ENCODE measurements around the gene MSRB2.
A peak's percentile ranks its signal among the peaks of the same experiment; 100 is the strongest.

MSRB2 gene

DNA sequence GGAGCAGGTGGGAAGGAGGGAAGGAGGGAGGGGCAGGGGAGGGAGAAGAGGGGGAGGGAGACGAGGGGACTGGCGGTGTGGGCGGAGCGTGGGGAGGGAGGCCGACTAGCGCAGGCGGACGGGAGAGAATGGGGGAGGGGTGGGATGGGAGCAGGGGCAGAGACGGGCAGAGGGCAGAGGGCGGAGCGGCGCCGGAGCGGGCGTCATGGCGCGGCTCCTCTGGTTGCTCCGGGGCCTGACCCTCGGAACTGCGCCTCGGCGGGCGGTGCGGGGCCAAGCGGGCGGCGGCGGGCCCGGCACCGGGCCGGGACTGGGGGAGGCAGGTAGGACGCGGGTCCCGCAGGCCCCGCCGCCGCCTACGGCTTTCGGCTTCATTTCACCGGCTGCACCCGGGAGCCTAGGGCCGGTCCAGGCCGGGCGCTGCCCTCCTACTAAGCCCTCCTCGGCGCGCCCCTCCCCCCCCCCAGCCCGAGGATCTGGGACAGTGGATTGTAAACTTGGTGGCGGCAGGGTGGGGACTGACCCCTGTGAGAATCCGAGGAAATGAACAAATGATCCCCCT lies at the start of gene MSRB2:
TSS of gene MSRB2 (plus strand) at position 176 of the 562 bp plus-strand sequence. CDS start at position 206, 30 bp downstream.
- Mint-ChIP-seq H3K27me3 (no peaks in the 10 kb centered on the region), H3K9me3 (peaks cover 5% of the 10 kb centered on the region), H3K4me1 (ENCODE audit: low read depth) (peaks cover 41% of the 10 kb centered on the region), H3K36me3 (ENCODE audit: low read depth) (peaks cover 2% of the 10 kb centered on the region), H3K27ac (peak within 1 kb of the TSS; percentile 94), H3K4me3 (peak within 1 kb of the TSS; percentile 90)
- peak; percentile 75 for DNase-seq

DNA sequence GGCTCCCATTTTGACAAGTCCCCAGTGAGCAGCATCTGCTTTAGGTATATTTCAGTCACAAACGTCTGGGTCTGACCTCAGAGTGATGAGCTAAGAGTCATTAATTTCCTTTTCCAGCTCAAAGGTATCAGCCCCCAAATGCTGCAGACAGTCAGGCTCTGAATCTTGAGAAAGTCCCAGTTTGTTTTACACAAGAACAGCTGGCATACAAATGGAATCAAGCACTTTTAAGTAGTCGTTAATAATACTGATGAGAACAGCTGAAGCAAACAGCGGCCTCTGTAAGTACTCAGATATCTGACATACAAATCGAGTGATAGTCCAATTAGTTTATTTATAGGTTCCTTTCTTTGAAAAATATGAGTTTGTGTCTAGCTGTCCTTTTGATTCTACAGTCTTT lies 49.4 kb upstream of the MSRB2 start:
- Mint-ChIP-seq H3K27me3 (peaks cover 33% of the 10 kb centered on the region), H3K9me3 (no peaks in the 10 kb centered on the region), H3K27ac (no peak overlapping the region), H3K36me3 (ENCODE audit: low read depth) (no peaks in the 10 kb centered on the region), H3K4me1 (ENCODE audit: low read depth) (no peaks in the 10 kb centered on the region), H3K4me3 (no peak overlapping the region)
- no peak for DNase-seq

DNA sequence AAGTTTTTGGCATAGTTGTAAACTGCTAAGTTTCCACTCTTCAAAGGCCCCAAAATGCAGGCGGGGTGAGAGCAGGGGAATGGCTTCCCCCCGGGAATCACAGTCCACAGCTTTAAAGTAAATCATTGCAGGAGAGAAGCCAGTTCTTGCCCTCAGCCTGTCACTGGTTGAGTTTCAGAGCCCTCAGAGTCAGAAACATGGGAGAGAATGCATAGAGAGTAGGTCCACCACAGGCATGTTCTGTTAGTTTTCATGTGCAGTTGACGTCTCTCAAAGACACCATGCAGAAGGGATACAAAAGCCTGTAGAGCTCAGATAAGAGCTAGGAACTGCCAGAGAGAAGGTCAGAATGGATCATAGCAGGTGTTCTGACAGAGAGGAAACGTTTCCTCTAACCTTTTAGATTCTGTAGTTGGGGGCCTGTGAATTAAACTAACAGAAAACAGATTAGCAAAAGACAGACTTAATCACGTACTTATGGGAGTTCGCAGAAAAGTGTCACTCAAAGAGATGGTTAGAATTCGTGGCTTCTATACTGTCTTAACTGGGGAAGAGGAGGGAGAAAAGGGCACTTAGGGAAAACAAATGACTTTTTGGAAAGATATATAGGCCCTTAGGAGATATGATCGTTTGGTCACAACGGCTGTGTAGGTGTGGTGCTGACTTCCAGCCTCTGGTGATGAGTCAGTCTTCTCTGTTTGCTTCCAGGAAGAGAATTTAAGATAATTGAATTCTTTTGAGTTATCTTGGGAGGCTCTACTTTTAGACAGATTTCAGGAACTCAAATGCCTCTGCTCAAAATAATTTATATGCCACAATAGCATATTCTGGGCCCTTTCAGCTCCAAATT lies 48.0 kb upstream of the MSRB2 start:
- H3K9me3 Mint-ChIP-seq: no peaks in the 10 kb centered on the region
- peaks cover 36% of the 10 kb centered on the region for H3K27me3 Mint-ChIP-seq
- no peaks in the 10 kb centered on the region for H3K36me3 Mint-ChIP-seq (ENCODE audit: low read depth)
- no peak overlapping the region for H3K27ac Mint-ChIP-seq
- no peak for DNase-seq
- H3K4me3 Mint-ChIP-seq: no peak overlapping the region
- H3K4me1 Mint-ChIP-seq (ENCODE audit: low read depth): no peaks in the 10 kb centered on the region

DNA sequence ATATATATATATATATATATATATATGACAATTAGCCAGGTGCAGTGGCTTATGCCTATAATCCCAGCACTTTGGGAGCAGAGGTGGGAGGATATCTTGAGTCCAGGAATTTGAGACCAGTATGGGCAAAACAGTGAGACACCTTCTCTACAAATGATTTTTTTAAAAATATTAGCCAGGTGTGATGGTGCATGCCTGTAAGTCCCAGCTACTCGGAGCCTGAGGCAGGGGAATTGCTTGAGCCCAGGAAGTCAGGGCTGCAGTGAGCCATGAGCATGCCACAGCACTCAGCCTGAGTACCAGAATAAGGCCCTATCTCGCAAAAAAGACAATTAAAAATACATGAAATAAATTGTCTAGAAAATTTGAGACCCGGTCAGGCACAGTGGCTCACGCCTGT lies 47.2 kb upstream of the MSRB2 start:
- Mint-ChIP-seq H3K27me3 (peaks cover 37% of the 10 kb centered on the region), H3K9me3 (no peaks in the 10 kb centered on the region), H3K27ac (no peak overlapping the region), H3K4me3 (no peak overlapping the region), H3K36me3 (ENCODE audit: low read depth) (no peaks in the 10 kb centered on the region), H3K4me1 (ENCODE audit: low read depth) (no peaks in the 10 kb centered on the region)
- DNase-seq: no peak

DNA sequence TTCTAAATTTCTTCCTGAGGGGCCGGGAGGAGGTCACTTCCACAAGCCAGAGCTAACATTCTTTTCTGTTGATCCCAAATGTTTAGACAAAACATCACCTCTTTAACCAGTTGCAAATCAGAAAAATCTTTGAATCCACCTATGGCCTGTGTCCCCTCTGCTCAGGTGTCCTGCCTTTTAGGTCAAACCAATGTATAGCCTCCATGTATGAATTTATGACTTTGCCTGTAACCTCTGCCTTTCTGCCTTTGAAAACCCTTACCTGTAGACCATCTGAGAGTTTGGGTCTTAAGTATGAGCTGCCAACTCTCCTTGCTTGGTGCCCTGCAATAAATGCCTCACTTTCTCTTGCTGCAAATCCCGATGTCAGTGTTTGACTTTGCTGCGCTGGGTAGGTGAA lies 44.1 kb upstream of the MSRB2 start:
- Mint-ChIP-seq H3K4me3 (no peak overlapping the region), H3K9me3 (no peaks in the 10 kb centered on the region), H3K27me3 (peaks cover 45% of the 10 kb centered on the region), H3K4me1 (ENCODE audit: low read depth) (no peaks in the 10 kb centered on the region), H3K27ac (no peak overlapping the region), H3K36me3 (ENCODE audit: low read depth) (no peaks in the 10 kb centered on the region)
- no peak for DNase-seq

DNA sequence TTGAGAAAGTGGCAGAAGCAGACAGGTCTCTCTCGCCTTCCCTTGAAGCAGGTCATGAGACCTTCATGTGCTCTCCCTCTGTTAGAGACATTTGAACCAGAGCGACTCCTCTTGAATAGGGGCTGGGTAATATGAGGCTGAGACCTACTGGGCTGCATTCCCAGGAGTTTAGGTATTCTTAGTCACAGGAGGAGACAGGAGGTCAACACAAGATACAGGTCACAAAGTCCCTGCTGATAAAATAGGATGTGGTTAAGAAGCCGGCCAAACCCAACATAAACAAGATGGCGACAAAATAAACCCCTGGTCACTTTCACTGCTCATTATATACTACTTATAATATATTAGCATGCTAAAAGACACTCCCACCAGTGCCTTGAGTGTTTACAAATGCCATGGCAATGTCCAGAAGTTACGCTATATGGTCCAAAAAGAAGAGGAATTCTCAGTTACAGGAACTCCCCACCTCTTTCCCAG lies 43.5 kb upstream of the MSRB2 start:
- no peaks in the 10 kb centered on the region for H3K4me1 Mint-ChIP-seq (ENCODE audit: low read depth)
- no peak overlapping the region for H3K4me3 Mint-ChIP-seq
- H3K27me3 Mint-ChIP-seq: peaks cover 51% of the 10 kb centered on the region
- DNase-seq: no peak
- no peaks in the 10 kb centered on the region for H3K36me3 Mint-ChIP-seq (ENCODE audit: low read depth)
- H3K9me3 Mint-ChIP-seq: no peaks in the 10 kb centered on the region
- no peak overlapping the region for H3K27ac Mint-ChIP-seq

DNA sequence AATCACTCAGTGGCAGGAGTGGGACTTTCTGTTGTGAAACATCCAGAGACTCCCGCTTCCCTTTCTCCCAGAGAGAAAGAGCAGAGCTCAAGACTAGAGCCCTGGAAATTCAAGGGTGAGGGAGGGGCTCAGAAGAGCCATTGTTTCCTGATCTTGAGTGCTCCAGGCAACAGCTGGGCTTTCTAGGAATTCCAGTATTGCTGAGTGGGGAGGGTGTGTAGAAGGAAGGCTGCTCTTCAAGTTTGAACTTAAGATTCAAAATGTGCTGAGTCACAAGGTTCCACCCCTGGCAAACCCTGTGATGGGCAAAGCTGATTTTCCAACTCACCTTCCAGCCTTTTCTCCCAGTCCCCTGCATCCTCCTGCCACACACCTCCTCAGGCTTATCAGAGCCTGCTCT lies 42.3 kb upstream of the MSRB2 start:
- Mint-ChIP-seq H3K9me3 (no peaks in the 10 kb centered on the region), H3K36me3 (ENCODE audit: low read depth) (no peaks in the 10 kb centered on the region), H3K4me3 (no peak overlapping the region), H3K4me1 (ENCODE audit: low read depth) (no peaks in the 10 kb centered on the region), H3K27ac (no peak overlapping the region), H3K27me3 (peaks cover 47% of the 10 kb centered on the region)
- no peak for DNase-seq

DNA sequence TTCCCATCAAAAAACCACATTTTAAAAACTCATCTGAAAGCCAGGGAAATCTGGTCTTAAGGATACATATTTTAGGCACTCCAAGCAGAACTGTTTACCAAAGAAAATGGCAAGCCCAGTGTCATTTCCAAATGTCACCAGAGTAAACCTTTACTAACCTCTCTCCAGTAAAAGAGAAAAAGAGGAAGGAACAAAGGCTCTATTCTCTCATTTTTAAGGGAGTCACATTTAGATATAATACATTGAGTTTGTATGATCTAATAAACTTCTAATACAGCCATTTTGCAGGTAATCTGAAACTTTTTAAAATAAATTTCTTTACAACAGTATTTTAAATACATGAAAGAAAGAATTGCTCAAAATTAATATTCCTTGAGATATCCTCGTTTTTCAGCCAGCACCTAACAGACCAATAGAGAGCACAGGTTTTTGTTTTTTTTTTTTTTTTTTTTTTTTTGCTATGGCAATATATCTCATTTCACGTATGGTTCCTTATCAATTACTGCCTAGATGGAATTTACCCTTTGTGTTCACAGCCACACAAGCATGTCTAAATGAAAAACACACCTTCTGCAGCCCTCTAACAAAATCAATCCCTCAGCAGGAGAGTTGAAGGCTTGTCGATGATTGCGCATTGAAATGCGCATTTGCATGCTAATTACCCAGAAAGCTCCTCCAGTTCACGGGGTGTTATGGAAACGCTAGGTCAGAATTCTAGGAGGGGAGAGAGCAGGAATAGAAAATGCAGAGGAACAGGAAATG lies 39.8 kb upstream of the MSRB2 start:
- no peaks in the 10 kb centered on the region for H3K36me3 Mint-ChIP-seq (ENCODE audit: low read depth)
- H3K9me3 Mint-ChIP-seq: peaks cover 8% of the 10 kb centered on the region
- no peak overlapping the region for H3K27ac Mint-ChIP-seq
- DNase-seq: no peak
- peaks cover 46% of the 10 kb centered on the region for H3K27me3 Mint-ChIP-seq
- H3K4me1 Mint-ChIP-seq (ENCODE audit: low read depth): no peaks in the 10 kb centered on the region
- H3K4me3 Mint-ChIP-seq: no peak overlapping the region

DNA sequence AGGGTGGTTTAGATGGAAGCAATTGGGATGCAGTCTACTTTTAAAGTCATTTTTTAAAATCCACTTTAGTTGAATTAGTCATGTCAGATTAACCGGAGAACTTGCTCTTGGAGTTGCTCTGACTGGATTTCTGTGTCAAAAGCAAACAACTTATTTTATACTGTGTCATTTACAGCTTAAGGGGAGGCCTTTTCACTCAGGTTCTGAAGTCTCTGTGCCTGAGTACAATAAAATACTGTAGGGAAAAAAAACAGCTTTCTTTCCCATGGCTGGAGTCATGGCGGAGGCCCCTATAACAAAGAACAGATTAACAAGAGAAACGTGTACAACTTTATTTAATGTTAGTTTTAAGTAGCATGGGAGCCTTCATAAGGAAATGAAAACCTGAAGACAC lies 39.2 kb upstream of the MSRB2 start:
- DNase-seq: no peak
- Mint-ChIP-seq H3K9me3 (peaks cover 8% of the 10 kb centered on the region), H3K27ac (no peak overlapping the region), H3K36me3 (ENCODE audit: low read depth) (no peaks in the 10 kb centered on the region), H3K4me1 (ENCODE audit: low read depth) (no peaks in the 10 kb centered on the region), H3K4me3 (no peak overlapping the region), H3K27me3 (peaks cover 43% of the 10 kb centered on the region)

DNA sequence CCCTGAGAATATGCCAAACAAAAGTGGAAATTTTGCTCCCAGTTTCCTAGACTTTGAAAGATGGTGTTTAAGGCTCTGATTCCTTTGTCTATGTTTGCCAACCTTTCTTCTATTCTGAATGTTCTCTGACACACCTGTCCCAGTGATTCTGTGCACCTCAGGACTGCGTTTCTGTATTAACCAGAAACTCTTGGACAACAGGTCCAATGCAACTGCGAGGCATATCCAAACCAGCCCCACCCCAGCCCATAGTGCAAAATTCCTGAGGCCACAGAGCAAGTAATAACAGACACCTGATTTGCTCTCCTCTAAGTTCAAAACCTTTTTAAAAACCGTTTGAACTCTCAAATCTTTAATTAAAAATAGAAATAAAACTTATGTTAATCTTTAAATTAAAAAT lies 37.0 kb upstream of the MSRB2 start:
- no peak overlapping the region for H3K27ac Mint-ChIP-seq
- no peaks in the 10 kb centered on the region for H3K36me3 Mint-ChIP-seq (ENCODE audit: low read depth)
- peaks cover 30% of the 10 kb centered on the region for H3K27me3 Mint-ChIP-seq
- DNase-seq: no peak
- H3K4me3 Mint-ChIP-seq: no peak overlapping the region
- peaks cover 8% of the 10 kb centered on the region for H3K9me3 Mint-ChIP-seq
- H3K4me1 Mint-ChIP-seq (ENCODE audit: low read depth): no peaks in the 10 kb centered on the region

DNA sequence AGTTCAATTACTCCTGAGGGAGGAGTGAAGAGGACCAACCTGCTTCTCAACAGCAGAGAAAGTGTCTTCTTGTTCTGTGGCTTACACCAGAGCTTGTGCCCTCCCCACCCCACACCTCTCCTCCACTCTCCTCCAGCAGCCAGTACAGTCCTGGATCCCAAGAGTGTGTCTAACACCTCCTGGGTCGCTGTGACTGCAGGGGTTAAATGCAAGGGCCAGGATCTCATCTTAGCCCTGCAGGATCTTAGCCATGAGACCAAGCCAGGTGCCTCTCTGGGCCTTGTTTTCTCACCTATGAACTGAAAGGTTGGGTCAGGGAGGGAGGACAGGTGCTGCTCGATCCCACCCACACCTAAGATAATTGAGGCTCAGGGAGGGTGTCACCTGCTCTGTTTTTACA lies 34.5 kb upstream of the MSRB2 start:
- peaks cover 25% of the 10 kb centered on the region for H3K27me3 Mint-ChIP-seq
- H3K4me3 Mint-ChIP-seq: no peak overlapping the region
- no peak for DNase-seq
- H3K9me3 Mint-ChIP-seq: peaks cover 8% of the 10 kb centered on the region
- H3K36me3 Mint-ChIP-seq (ENCODE audit: low read depth): no peaks in the 10 kb centered on the region
- no peaks in the 10 kb centered on the region for H3K4me1 Mint-ChIP-seq (ENCODE audit: low read depth)
- no peak overlapping the region for H3K27ac Mint-ChIP-seq

DNA sequence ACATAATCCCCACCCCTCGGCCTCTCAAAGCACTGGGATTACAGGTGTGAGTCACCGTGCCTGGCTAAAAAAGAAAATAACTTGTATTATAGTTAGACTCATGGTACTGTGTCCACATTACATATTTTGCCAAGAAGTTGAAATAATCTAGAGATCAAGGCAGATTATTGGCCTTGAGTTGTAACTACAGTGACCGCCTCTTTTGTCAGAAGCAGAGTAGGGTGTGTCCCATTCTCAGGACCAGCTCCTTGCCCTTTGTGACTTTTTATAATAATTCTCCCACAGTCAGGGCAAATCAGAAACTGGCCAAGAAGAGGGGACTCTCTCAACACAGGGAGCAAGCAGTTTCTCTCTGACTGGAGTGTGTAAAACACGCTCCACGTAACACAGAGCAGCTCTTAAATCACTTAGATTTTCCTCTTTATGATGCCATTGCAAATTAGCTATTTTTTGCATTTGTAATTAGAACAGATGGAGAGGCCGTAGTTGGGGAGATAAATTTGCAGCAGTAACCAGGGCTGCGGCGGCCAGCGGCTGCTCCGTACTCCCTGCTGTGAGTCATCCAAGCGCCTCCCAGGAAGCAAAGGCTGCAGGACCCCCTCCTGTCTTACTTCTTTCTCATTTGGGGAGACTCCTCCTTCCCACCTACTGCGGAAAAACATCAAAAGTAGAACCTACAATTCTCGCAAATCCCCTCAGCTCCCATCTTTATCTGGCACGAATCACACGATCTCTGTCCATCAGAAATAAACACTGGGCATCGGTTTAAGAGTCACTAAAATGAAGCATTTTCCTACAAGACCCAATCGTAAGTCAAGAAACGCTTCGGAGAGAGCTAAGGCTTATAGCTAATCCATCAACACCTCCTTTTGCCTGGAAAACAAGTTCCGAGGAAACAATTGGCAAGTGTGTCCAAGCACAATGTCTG lies 32.1 kb upstream of the MSRB2 start:
- peaks cover 1% of the 10 kb centered on the region for H3K4me1 Mint-ChIP-seq (ENCODE audit: low read depth)
- H3K27me3 Mint-ChIP-seq: peaks cover 16% of the 10 kb centered on the region
- no peaks in the 10 kb centered on the region for H3K36me3 Mint-ChIP-seq (ENCODE audit: low read depth)
- H3K9me3 Mint-ChIP-seq: peaks cover 8% of the 10 kb centered on the region
- DNase-seq: no peak
- H3K4me3 Mint-ChIP-seq: no peak overlapping the region
- no peak overlapping the region for H3K27ac Mint-ChIP-seq

DNA sequence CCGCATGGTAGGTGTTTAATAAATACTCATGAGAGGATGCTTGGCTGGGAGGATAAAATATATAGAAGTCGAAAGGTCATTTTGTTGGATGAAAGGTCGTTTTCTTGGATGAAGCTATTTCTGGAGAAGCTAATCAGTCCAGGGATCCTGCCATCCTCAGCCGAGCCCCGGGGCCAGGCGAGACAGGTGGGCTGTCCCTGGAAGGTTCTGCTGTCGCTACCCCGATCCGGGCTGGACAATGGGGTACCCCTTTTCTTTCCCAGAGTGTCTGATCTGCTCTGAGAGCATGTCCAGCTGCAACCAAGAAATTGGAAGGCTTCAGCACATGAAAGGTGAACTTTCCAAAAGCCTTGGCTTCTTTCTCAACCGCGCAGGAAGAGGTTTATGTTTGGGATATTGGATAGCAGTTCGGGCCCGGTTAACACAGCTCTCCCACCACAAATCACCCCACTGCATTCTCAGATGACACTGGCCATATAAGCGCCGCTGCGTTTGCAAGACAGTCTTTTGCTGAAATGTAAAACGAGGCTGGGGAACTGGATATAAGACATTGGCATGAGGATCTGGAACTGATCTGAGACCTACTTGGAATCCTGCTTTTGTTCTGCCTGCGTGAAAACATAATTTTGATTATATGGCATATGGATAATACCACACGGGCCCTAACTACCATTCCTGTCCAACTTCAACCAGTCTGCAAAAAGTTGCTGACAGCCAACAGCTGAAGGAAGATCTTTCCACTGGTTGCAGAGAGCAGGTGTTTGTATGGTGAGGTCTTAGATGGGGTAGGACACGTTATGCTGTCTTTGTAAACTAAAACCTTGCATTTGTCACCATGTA lies 31.2 kb upstream of the MSRB2 start:
- Mint-ChIP-seq H3K4me1 (ENCODE audit: low read depth) (peaks cover 3% of the 10 kb centered on the region), H3K27me3 (peaks cover 13% of the 10 kb centered on the region), H3K36me3 (ENCODE audit: low read depth) (no peaks in the 10 kb centered on the region), H3K27ac (no peak overlapping the region), H3K4me3 (no peak overlapping the region), H3K9me3 (peaks cover 6% of the 10 kb centered on the region)
- DNase-seq: no peak
